PC-3 (cell line): ENCODE results near the gene ADCY2. TPM values are rescaled to one million over a fixed set of nuclear protein-coding genes. Genes with fewer than 3 reads are reported as not detected.

ENCODE experiments used
- ATAC-seq: fragments of 200-7000 bp; cut with Tn5 transposase; 2 replicates; pipeline ENCODE4 v1.9.1; 2020; ENCODE audit warnings: mild to moderate bottlenecking, moderate library complexity
- BruUV-seq: library from RNA; stranded (reverse); fragments of 400-500 nt; replicated peaks from 2 replicates; lab custom pipeline; 2021; lab: Mats Ljungman, UMichigan
- CTCF ChIA-PET: fragments of 300-600 bp; sonication (Branson Sonifier 250); formaldehyde crosslinking; loops from one replicate; lab custom pipeline; 2022; ENCODE audit warnings: antibody characterized with exemption; lab: Charles Lee
- POLR2A ChIA-PET: fragments of 300-600 bp; sonication (Branson Sonifier 250); formaldehyde crosslinking; loops from one replicate; lab custom pipeline; 2022; ENCODE audit warnings: antibody characterized with exemption; ENCODE audit not compliant: unreplicated experiment; lab: Charles Lee
- DNase-seq: peaks from one replicate; pipeline ENCODE4 v3.0.0-alpha.2; 2015
- H2AFZ ChIP-seq: fragments of 300-600 bp; sonication (generic); 2 replicates; pipeline ENCODE4 v1.6.0; 2016; ENCODE audit warnings: antibody characterized with exemption, low read length
- H3F3A ChIP-seq: fragments of 300-600 bp; sonication (generic); one replicate; pipeline ENCODE4 v1.6.0; 2017; ENCODE audit warnings: antibody characterized with exemption, low read length, control low read depth, mild to moderate bottlenecking; ENCODE audit not compliant: unreplicated experiment
- H3K27ac ChIP-seq: fragments of 300-600 bp; sonication (generic); 2 replicates; pipeline ENCODE4 v1.5.1; 2016; ENCODE audit warnings: mild to moderate bottlenecking, low read length
- H3K27me3 ChIP-seq: fragments of 300-600 bp; sonication (generic); 2 replicates; pipeline ENCODE4 v1.6.1; 2016; ENCODE audit warnings: low read length, mixed read lengths
- H3K36me3 ChIP-seq: fragments of 300-600 bp; sonication (generic); 2 replicates; pipeline ENCODE4 v1.6.1; 2016; ENCODE audit warnings: low read depth, mixed run types, low read length, mixed read lengths
- H3K4me1 ChIP-seq: fragments of 300-600 bp; sonication (generic); 2 replicates; pipeline ENCODE4 v1.5.1; 2016; ENCODE audit warnings: low read length; ENCODE audit not compliant: insufficient read depth
- H3K4me2 ChIP-seq: fragments of 300-600 bp; sonication (generic); 2 replicates; pipeline ENCODE4 v1.6.0; 2016; ENCODE audit warnings: low read length
- H3K4me3 ChIP-seq: fragments of 300-600 bp; sonication (generic); 2 replicates; pipeline ENCODE4 v1.5.1; 2016; ENCODE audit warnings: mild to moderate bottlenecking, low read length, mixed read lengths
- H3K79me2 ChIP-seq: fragments of 300-600 bp; sonication (generic); 2 replicates; pipeline ENCODE4 v1.6.1; 2017; ENCODE audit warnings: low read length, mixed read lengths
- H3K9ac ChIP-seq: fragments of 300-600 bp; sonication (generic); 2 replicates; pipeline ENCODE4 v1.6.0; 2016; ENCODE audit warnings: mild to moderate bottlenecking, low read length
- H3K9me2 ChIP-seq: fragments of 300-600 bp; sonication (generic); replicated peaks from 2 replicates; pipeline ENCODE4 v1.6.1; 2016; ENCODE audit warnings: mixed run types, low read length, mixed read lengths
- H3K9me3 ChIP-seq: fragments of 300-600 bp; sonication (generic); 2 replicates; pipeline ENCODE4 v1.6.1; 2016; ENCODE audit warnings: low read length, mixed read lengths
- H4K20me1 ChIP-seq: fragments of 300-600 bp; sonication (generic); 2 replicates; pipeline ENCODE4 v1.6.1; 2016; ENCODE audit warnings: low read length, mixed read lengths
- CTCF ChIP-seq: fragments of 300-600 bp; sonication (generic); conservative IDR thresholded peaks from 2 replicates; pipeline ENCODE4 v1.5.1; 2017; ENCODE audit warnings: antibody characterized with exemption, low read depth, mild to moderate bottlenecking, low read length
- EZH2 ChIP-seq: fragments of 300-600 bp; sonication (generic); IDR thresholded peaks from one replicate; pipeline ENCODE4 v1.6.1; 2017; ENCODE audit warnings: antibody characterized with exemption, mild to moderate bottlenecking, low read length; ENCODE audit not compliant: unreplicated experiment
- EZH2phosphoT487 ChIP-seq: fragments of 300-600 bp; sonication (generic); IDR thresholded peaks from 2 replicates; pipeline ENCODE4 v1.6.1; 2018; ENCODE audit warnings: mild to moderate bottlenecking, antibody characterized with exemption, low read length, borderline replicate concordance
- intact Hi-C: fragments of 100-400 bp; cut with micrococcal nuclease; formaldehyde crosslinking; loops from 2 replicates; pipeline ENCODE4 v1.9.0; 2023
- total RNA-seq: library from RNA; depleted of rRNA; stranded (reverse); fragments of >200 nt; gene quantifications from 2 replicates; pipeline ENCODE4 v1.2.3, GENCODE V29; 2014

The ADCY2 gene
- total RNA-seq, 1 experiment from 2014 or later = not detected

- H2AFZ ChIP-seq = no peak overlapping the region
- H3K4me2 ChIP-seq = no peak overlapping the region
- intact Hi-C loops = no loop called here
- BruUV-seq = no TSS peak
- H3F3A ChIP-seq = no peaks in the 10 kb centered on the region
- no peak overlapping the region for H3K4me3 ChIP-seq
- ATAC-seq (no peak), DNase-seq (no peak)
- ChIA-PET POLR2A (no interaction called here), CTCF (no interaction called here)
- H3K9me3 ChIP-seq = no peaks in the 10 kb centered on the region
- H3K27ac ChIP-seq = no peak overlapping the region
- H4K20me1 ChIP-seq = no peaks in the 10 kb centered on the region
- H3K4me1 ChIP-seq = no peaks in the 10 kb centered on the region
- H3K27me3 ChIP-seq = peaks cover 22% of the 10 kb centered on the region; the same call in 1 of the 2 replicates
- H3K9me2 ChIP-seq = no peaks in the 10 kb centered on the region
- TF ChIP-seq EZH2phosphoT487 (no peak), EZH2 (no peak), CTCF (no peak)
- H3K79me2 ChIP-seq = no peaks in the 10 kb centered on the region
- H3K36me3 ChIP-seq = no peaks in the 10 kb centered on the region
- H3K9ac ChIP-seq = no peak overlapping the region
Observed at GRCh38 chr5:7589800-7590199, 193.9 kb downstream of the ADCY2 start.

GRCh38 chr5:7592910-7593309 is 197.0 kb downstream of the ADCY2 start:
- no peaks in the 10 kb centered on the region for H3K9me2 ChIP-seq
- no peak overlapping the region for H2AFZ ChIP-seq
- no peaks in the 10 kb centered on the region for H3F3A ChIP-seq
- no peak overlapping the region for H3K9ac ChIP-seq
- no TSS peak for BruUV-seq
- no peaks in the 10 kb centered on the region for H3K36me3 ChIP-seq
- no peaks in the 10 kb centered on the region; the same call in 1 of the 2 replicates for H3K27me3 ChIP-seq
- ATAC-seq (no peak), DNase-seq (peak; percentile 29)
- ChIA-PET POLR2A (no interaction called here), CTCF (no interaction called here)
- peaks cover 8% of the 10 kb centered on the region; the same call in 1 of the 2 replicates for H3K4me1 ChIP-seq
- no peaks in the 10 kb centered on the region for H4K20me1 ChIP-seq
- no peak overlapping the region for H3K4me3 ChIP-seq
- no peak for TF ChIP-seq EZH2phosphoT487
- no peak for TF ChIP-seq EZH2
- TF ChIP-seq CTCF = peak; percentile 67
- no peak overlapping the region for H3K4me2 ChIP-seq
- H3K9me3 ChIP-seq = no peaks in the 10 kb centered on the region
- H3K27ac ChIP-seq = no peak overlapping the region
- intact Hi-C loops = no loop called here
- no peaks in the 10 kb centered on the region for H3K79me2 ChIP-seq

GRCh38 chr5:7597059-7597642 is 201.2 kb downstream of the ADCY2 start:
- H3K27ac ChIP-seq = no peak overlapping the region
- no TSS peak for BruUV-seq
- H3K9me3 ChIP-seq = 0 out of 2 replicates have a peak, but pooled peaks cover 4% of the 10 kb centered on the region
- H2AFZ ChIP-seq = no peak overlapping the region
- H3K79me2 ChIP-seq = no peaks in the 10 kb centered on the region
- DNase-seq (peak; percentile 52), ATAC-seq (no peak)
- CTCF ChIA-PET = no interaction called here
- peaks cover 8% of the 10 kb centered on the region; the same call in 1 of the 2 replicates for H3K4me1 ChIP-seq
- no peaks in the 10 kb centered on the region for H3K36me3 ChIP-seq
- H3K27me3 ChIP-seq = no peaks in the 10 kb centered on the region
- no peaks in the 10 kb centered on the region for H4K20me1 ChIP-seq
- no peak overlapping the region for H3K4me2 ChIP-seq
- POLR2A ChIA-PET = no interaction called here
- TF ChIP-seq EZH2phosphoT487 = no peak
- no peak for TF ChIP-seq CTCF
- TF ChIP-seq EZH2 = no peak
- H3K9ac ChIP-seq = no peak overlapping the region
- H3K9me2 ChIP-seq = no peaks in the 10 kb centered on the region
- no peaks in the 10 kb centered on the region for H3F3A ChIP-seq
- intact Hi-C loops = no loop called here
- H3K4me3 ChIP-seq = no peak overlapping the region
